ENCODE results near the gene PBX3. TPM values are rescaled to one million over a fixed set of nuclear protein-coding genes. Genes with fewer than 3 reads are reported as not detected.

Gene PBX3
- total RNA-seq, 5 donors from 2014 or later (not counting 1 experiment from before 2014, with no cell fraction given) = 12.3 to 30.6 (median 19.0) TPM

DNA sequence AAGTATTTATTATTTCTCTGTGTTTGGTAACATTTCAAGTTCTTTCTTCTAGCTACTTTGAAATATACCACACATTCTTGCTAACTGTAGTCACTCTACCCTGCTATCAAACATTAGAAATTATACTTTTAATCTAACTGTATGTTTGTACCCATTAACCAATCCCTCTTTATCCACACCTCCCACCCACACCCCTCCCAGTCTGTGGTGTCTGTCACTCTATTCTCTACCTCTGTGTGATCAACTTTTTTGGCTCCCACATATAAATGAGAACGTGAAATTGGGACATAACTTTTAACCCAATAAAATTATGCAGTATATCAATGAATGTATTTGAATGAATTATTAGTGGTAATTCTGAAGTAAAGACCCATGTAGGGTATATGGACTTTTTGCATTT, 79.7 kb downstream of the PBX3 start:
- no CpG with 5 or more reads among the region's 1 CpG for WGBS (ENCODE audit: insufficient coverage)
- Mint-ChIP-seq H3K4me1 (peaks cover 42 to 57% (median 53%) of the 10 kb centered on the region in 3 donors), H3K9me3 (no peaks in the 10 kb centered on the region), H3K36me3 (no peaks in the 10 kb centered on the region), H3K27ac (no peak overlapping the region), H3K27me3 (no peaks in the 10 kb centered on the region), H3K4me3 (no peak overlapping the region)
- ATAC-seq (replicated peaks in 1 of 4) (no peak), DNase-seq (no peak)
- Histone ChIP-seq H3K4me3 (ENCODE audit: control insufficient read depth in 1 of 2, extremely low read depth in 1 of 2, low read length in 1 of 2) (no peak overlapping the region), H3K9me3 (no peaks in the 10 kb centered on the region), H3K27ac (ENCODE audit: low read length) (no peak overlapping the region), H3K27me3 (replicated peaks in 1 of 2; ENCODE audit: control insufficient read depth in 2 of 2, extremely low read depth in 1 of 2, insufficient read depth in 2 of 2, low read length in 1 of 2) (no peaks in the 10 kb centered on the region), H3K4me1 (ENCODE audit: control insufficient read depth in 1 of 2, extremely low read depth in 1 of 2, insufficient read depth in 2 of 2, low read length in 2 of 2) (peaks cover 12 to 17% of the 10 kb centered on the region in 2 experiments), H3K36me3 (ENCODE audit: control insufficient read depth in 2 of 2, extremely low read depth in 1 of 2, insufficient read depth in 1 of 2, low read length in 1 of 2) (no peaks in the 10 kb centered on the region)
- CTCF ChIA-PET = no interaction called here
- POLR2A ChIA-PET = interaction anchor here in 1 of 2 donors (0.6 kb wide), 1 partner anchor 37 kb away, joined by 3 read pairs; no protein-coding TSS in a partner anchor

DNA sequence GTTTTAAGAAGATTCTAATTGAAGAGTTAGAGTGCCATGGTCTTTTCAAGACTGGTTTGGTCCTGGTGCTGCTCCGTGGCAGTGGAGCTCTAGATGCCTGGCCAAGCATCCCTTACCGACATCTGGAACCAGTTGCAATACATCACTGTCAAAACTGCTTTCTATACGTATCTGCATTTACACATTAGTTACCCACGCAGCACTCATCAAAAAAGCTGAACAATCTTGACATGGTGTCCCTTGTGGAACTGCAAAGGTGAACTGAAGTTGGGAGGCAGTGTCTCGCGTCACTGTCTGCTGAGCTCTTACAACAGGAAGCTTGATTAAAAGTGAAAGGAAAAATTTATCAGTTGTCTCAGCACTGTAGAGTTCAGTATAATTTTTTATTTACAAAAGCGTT, 82.6 kb downstream of the PBX3 start:
- Histone ChIP-seq H3K4me3 (ENCODE audit: control insufficient read depth in 1 of 2, extremely low read depth in 1 of 2, low read length in 1 of 2) (peak overlapping the region; percentile 51 to 67), H3K9me3 (no peaks in the 10 kb centered on the region), H3K27me3 (replicated peaks in 1 of 2; ENCODE audit: control insufficient read depth in 2 of 2, extremely low read depth in 1 of 2, insufficient read depth in 2 of 2, low read length in 1 of 2) (no peaks in the 10 kb centered on the region), H3K27ac (ENCODE audit: low read length) (peak overlapping the region; percentile 76), H3K4me1 (ENCODE audit: control insufficient read depth in 1 of 2, extremely low read depth in 1 of 2, insufficient read depth in 2 of 2, low read length in 2 of 2) (peaks cover 6% of the 10 kb centered on the region in 2 experiments), H3K36me3 (ENCODE audit: control insufficient read depth in 2 of 2, extremely low read depth in 1 of 2, insufficient read depth in 1 of 2, low read length in 1 of 2) (no peaks in the 10 kb centered on the region)
- ChIA-PET POLR2A (interaction anchor here in 1 of 2 donors (0.6 to 1.2 kb wide), 5 partner anchors 8 to 588 kb away, joined by 3 to 7 read pairs (median 4); no protein-coding TSS in a partner anchor), CTCF (interaction anchor here in 1 of 2 donors (1.0 to 1.6 kb wide), 7 partner anchors 8 to 87 kb away, joined by 3 to 9 read pairs (median 3); no protein-coding TSS in a partner anchor)
- 11% methylated on average over 3 of the region's 7 CpGs for WGBS (ENCODE audit: insufficient coverage)
- H3K9me3 Mint-ChIP-seq = no peaks in the 10 kb centered on the region
- H3K4me3 Mint-ChIP-seq = peak overlapping the region; percentile 72 to 84 (median 82)
- H3K27me3 Mint-ChIP-seq = no peaks in the 10 kb centered on the region
- ATAC-seq (replicated peaks in 1 of 4) = peak; percentile 96 to 99 (median 98)
- H3K27ac Mint-ChIP-seq = peak overlapping the region; percentile 85 to 91
- no peaks in the 10 kb centered on the region for H3K36me3 Mint-ChIP-seq
- peak in 34 of 35 experiments; percentile 42 to 82 (median 56) for DNase-seq
- H3K4me1 Mint-ChIP-seq = peaks cover 23 to 38% (median 35%) of the 10 kb centered on the region in 3 donors

GRCh38 chr9:125831054-125831453, 83.9 kb downstream of the PBX3 start:
- peaks cover 18 to 30% (median 26%) of the 10 kb centered on the region in 3 donors for H3K4me1 Mint-ChIP-seq
- no peaks in the 10 kb centered on the region for H3K36me3 Mint-ChIP-seq
- no peaks in the 10 kb centered on the region for H3K27me3 ChIP-seq (replicated peaks in 1 of 2; ENCODE audit: control insufficient read depth in 2 of 2, extremely low read depth in 1 of 2, insufficient read depth in 2 of 2, low read length in 1 of 2)
- ChIA-PET CTCF (interaction anchor here in 1 of 2 donors (0.6 kb wide), 1 partner anchor 96 kb away, joined by 4 read pairs; no protein-coding TSS in a partner anchor), POLR2A (interaction anchor here in 1 of 2 donors (0.7 kb wide), 2 partner anchors 10 to 15 kb away, joined by 3 to 4 read pairs; no protein-coding TSS in a partner anchor)
- no peaks in the 10 kb centered on the region for H3K9me3 ChIP-seq
- H3K27ac ChIP-seq (ENCODE audit: low read length) = no peak overlapping the region
- ATAC-seq (replicated peaks in 1 of 4) (no peak), DNase-seq (no peak)
- WGBS (ENCODE audit: insufficient coverage) = no CpG with 5 or more reads among the region's 2 CpGs
- H3K4me3 ChIP-seq (ENCODE audit: control insufficient read depth in 1 of 2, extremely low read depth in 1 of 2, low read length in 1 of 2) = no peak overlapping the region
- H3K36me3 ChIP-seq (ENCODE audit: control insufficient read depth in 2 of 2, extremely low read depth in 1 of 2, insufficient read depth in 1 of 2, low read length in 1 of 2) = no peaks in the 10 kb centered on the region
- no peaks in the 10 kb centered on the region for H3K27me3 Mint-ChIP-seq
- peak overlapping the region; percentile 19 to 56 (median 47) for H3K4me3 Mint-ChIP-seq
- peaks cover 2 to 6% of the 10 kb centered on the region in 2 experiments for H3K4me1 ChIP-seq (ENCODE audit: control insufficient read depth in 1 of 2, extremely low read depth in 1 of 2, insufficient read depth in 2 of 2, low read length in 2 of 2)
- H3K9me3 Mint-ChIP-seq = no peaks in the 10 kb centered on the region
- H3K27ac Mint-ChIP-seq = peak overlapping the region; percentile 55 to 80

- ATAC-seq (replicated peaks in 1 of 4) (no peak), DNase-seq (no peak)
- Mint-ChIP-seq H3K27me3 (no peaks in the 10 kb centered on the region), H3K9me3 (no peaks in the 10 kb centered on the region), H3K36me3 (no peaks in the 10 kb centered on the region), H3K4me3 (no peak overlapping the region), H3K27ac (no peak overlapping the region), H3K4me1 (peaks cover 18 to 29% (median 26%) of the 10 kb centered on the region in 3 donors)
- H3K36me3 ChIP-seq (ENCODE audit: control insufficient read depth in 2 of 2, extremely low read depth in 1 of 2, insufficient read depth in 1 of 2, low read length in 1 of 2) = no peaks in the 10 kb centered on the region
- no peak overlapping the region for H3K4me3 ChIP-seq (ENCODE audit: control insufficient read depth in 1 of 2, extremely low read depth in 1 of 2, low read length in 1 of 2)
- H3K9me3 ChIP-seq = no peaks in the 10 kb centered on the region
- no CpG with 5 or more reads among the region's 1 CpG for WGBS (ENCODE audit: insufficient coverage)
- H3K4me1 ChIP-seq (ENCODE audit: control insufficient read depth in 1 of 2, extremely low read depth in 1 of 2, insufficient read depth in 2 of 2, low read length in 2 of 2) = peaks cover 2 to 6% of the 10 kb centered on the region in 2 experiments
- POLR2A ChIA-PET = interaction anchor here (0.6 to 0.7 kb wide), 3 partner anchors 8 to 15 kb away, joined by 3 to 4 read pairs (median 3); no protein-coding TSS in a partner anchor
- CTCF ChIA-PET = no interaction called here
- no peaks in the 10 kb centered on the region for H3K27me3 ChIP-seq (replicated peaks in 1 of 2; ENCODE audit: control insufficient read depth in 2 of 2, extremely low read depth in 1 of 2, insufficient read depth in 2 of 2, low read length in 1 of 2)
- no peak overlapping the region for H3K27ac ChIP-seq (ENCODE audit: low read length)
Measured at GRCh38 chr9:125831616-125832015, 84.4 kb downstream of the PBX3 start.

DNA sequence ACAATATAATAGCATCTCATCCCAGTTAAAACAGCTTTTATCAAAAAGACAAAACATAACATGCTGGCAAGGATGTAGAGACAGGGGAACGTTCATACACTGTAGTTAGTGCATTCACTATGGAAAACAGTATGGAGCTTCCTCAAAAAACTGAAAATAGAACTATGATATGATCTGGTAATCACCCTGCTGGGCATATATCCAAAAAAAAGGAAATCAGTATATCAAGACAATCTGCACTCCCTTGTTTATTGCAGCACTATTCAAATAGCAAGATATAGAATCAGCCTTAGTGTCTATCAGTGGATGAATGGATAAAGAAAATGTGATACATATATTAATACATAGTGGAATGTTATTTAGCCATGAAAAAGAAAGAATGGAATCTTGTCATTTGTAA, 88.5 kb downstream of the PBX3 start:
- DNase-seq = no peak
- Mint-ChIP-seq H3K27me3 (no peaks in the 10 kb centered on the region), H3K9me3 (no peaks in the 10 kb centered on the region), H3K36me3 (no peaks in the 10 kb centered on the region), H3K4me3 (no peak overlapping the region), H3K4me1 (peaks cover 10 to 33% (median 15%) of the 10 kb centered on the region in 3 donors), H3K27ac (no peak overlapping the region)
- no peaks in the 10 kb centered on the region for H3K27me3 ChIP-seq (replicated peaks in 1 of 2; ENCODE audit: control insufficient read depth in 2 of 2, extremely low read depth in 1 of 2, insufficient read depth in 2 of 2, low read length in 1 of 2)
- WGBS (ENCODE audit: insufficient coverage) = no CpG with 5 or more reads among the region's 1 CpG
- H3K27ac ChIP-seq (ENCODE audit: low read length) = no peak overlapping the region
- no peak for ATAC-seq (replicated peaks in 1 of 4)
- no peaks in the 10 kb centered on the region for H3K36me3 ChIP-seq (ENCODE audit: control insufficient read depth in 2 of 2, extremely low read depth in 1 of 2, insufficient read depth in 1 of 2, low read length in 1 of 2)
- ChIA-PET CTCF (no interaction called here), POLR2A (no interaction called here)
- H3K9me3 ChIP-seq = no peaks in the 10 kb centered on the region
- H3K4me1 ChIP-seq (ENCODE audit: control insufficient read depth in 1 of 2, extremely low read depth in 1 of 2, insufficient read depth in 2 of 2, low read length in 2 of 2) = no peaks in the 10 kb centered on the region
- no peak overlapping the region for H3K4me3 ChIP-seq (ENCODE audit: control insufficient read depth in 1 of 2, extremely low read depth in 1 of 2, low read length in 1 of 2)

GRCh38 chr9:125839317-125839716, 92.1 kb downstream of the PBX3 start:
- H3K9me3 ChIP-seq = no peaks in the 10 kb centered on the region
- Mint-ChIP-seq H3K4me3 (no peak overlapping the region), H3K9me3 (no peaks in the 10 kb centered on the region), H3K36me3 (peaks cover 3% of the 10 kb centered on the region), H3K27me3 (no peaks in the 10 kb centered on the region), H3K27ac (no peak overlapping the region), H3K4me1 (peaks cover 19 to 44% (median 20%) of the 10 kb centered on the region in 3 donors)
- H3K27me3 ChIP-seq (replicated peaks in 1 of 2; ENCODE audit: control insufficient read depth in 2 of 2, extremely low read depth in 1 of 2, insufficient read depth in 2 of 2, low read length in 1 of 2) = no peaks in the 10 kb centered on the region
- H3K36me3 ChIP-seq (ENCODE audit: control insufficient read depth in 2 of 2, extremely low read depth in 1 of 2, insufficient read depth in 1 of 2, low read length in 1 of 2) = no peaks in the 10 kb centered on the region
- H3K27ac ChIP-seq (ENCODE audit: low read length) = no peak overlapping the region
- no peak for DNase-seq
- no peak for ATAC-seq (replicated peaks in 1 of 4)
- POLR2A ChIA-PET = no interaction called here
- WGBS (ENCODE audit: insufficient coverage) = 80% methylated on average over 1 of the region's 2 CpGs
- CTCF ChIA-PET = interaction anchor here in 1 of 2 donors (1.7 kb wide), 1 partner anchor 10 kb away, joined by 5 read pairs; no protein-coding TSS in a partner anchor
- H3K4me1 ChIP-seq (ENCODE audit: control insufficient read depth in 1 of 2, extremely low read depth in 1 of 2, insufficient read depth in 2 of 2, low read length in 2 of 2) = peaks cover 0 to 3% of the 10 kb centered on the region in 2 experiments
- H3K4me3 ChIP-seq (ENCODE audit: control insufficient read depth in 1 of 2, extremely low read depth in 1 of 2, low read length in 1 of 2) = no peak overlapping the region
